ENCODE results near the gene METTL25B. TPM values are rescaled to one million over a fixed set of nuclear protein-coding genes. Genes with fewer than 3 reads are reported as not detected.

Gene METTL25B
- total and polyA plus RNA-seq, 2 of the 4 experiments (the other 2 are of a cell fraction): 2.3 to 10.1 TPM

- no peaks in the 10 kb centered on the region for H3K9me3 ChIP-seq (ENCODE audit: control insufficient read depth, insufficient read depth, low read length)
- ChIA-PET CTCF (interaction anchor here (0.9 to 5.2 kb wide), 3 partner anchors 14 to 168 kb away, joined by 3 to 104 read pairs (median 54); partner anchors contain the start of genes CRABP2, ISG20L2 and METTL25B), POLR2A (ENCODE audit: unreplicated experiment) (no interaction called here)
- no peak overlapping the region for H3K56ac ChIP-seq (ENCODE audit: extremely low read depth, insufficient read depth, low read length)
- no peak overlapping the region for H3K9ac ChIP-seq (ENCODE audit: low read depth, low read length)
- no peak overlapping the region for H2BK120ac ChIP-seq (ENCODE audit: low read depth, low read length)
- BruUV-seq (replicated peaks): no TSS peak
- H2BK20ac ChIP-seq (ENCODE audit: low read depth, low read length): no peak overlapping the region
- no peak overlapping the region for H2AFZ ChIP-seq (replicated peaks; ENCODE audit: low read length, poor library complexity)
- H3K27me3 ChIP-seq (ENCODE audit: control insufficient read depth, insufficient read depth, low read length): peaks cover 3% of the 10 kb centered on the region; the same call in 1 of the 2 replicates
- H2AK5ac ChIP-seq (ENCODE audit: low read depth, low read length): no peak overlapping the region
- dilution Hi-C loops (cut with HindIII; ENCODE audit: low sequenced_read_pairs, unreplicated experiment) (no loop called here), in situ Hi-C loops (cut with MboI; ENCODE audit: low sequenced_read_pairs) (loop anchor here (10.0 kb wide), 1 partner anchor 194 kb away; no protein-coding TSS in a partner anchor), intact Hi-C loops (cut with micrococcal nuclease) (no loop called here)
- no peak overlapping the region for H2AK9ac ChIP-seq (replicated peaks; ENCODE audit: low read depth, low read length, poor library complexity)
- peaks cover 6% of the 10 kb centered on the region; the same call in 1 of the 2 replicates for H3K4me1 ChIP-seq (ENCODE audit: control insufficient read depth, insufficient read depth, low read length)
- H3K18ac ChIP-seq (ENCODE audit: low read depth, low read length): no peak overlapping the region
- no peak overlapping the region for H3K14ac ChIP-seq (replicated peaks; ENCODE audit: low read depth, low read length)
- H4K8ac ChIP-seq (ENCODE audit: low read depth in 2 of 2, low read length in 2 of 2): no peak overlapping the region
- H4K5ac ChIP-seq (ENCODE audit: low read depth, low read length): no peak overlapping the region
- no peak overlapping the region for H2BK5ac ChIP-seq (ENCODE audit: low read depth, low read length, poor library complexity, severe bottlenecking)
- no peak overlapping the region for H4K91ac ChIP-seq (ENCODE audit: insufficient read depth, low read depth, low read length)
- H3K79me1 ChIP-seq (ENCODE audit: low read depth in 1 of 2, low read length in 2 of 2): no peaks in the 10 kb centered on the region
- no peak overlapping the region for H3K4me2 ChIP-seq (ENCODE audit: low read depth, low read length)
- no peak for ATAC-seq (ENCODE audit: low read depth)
- no peak overlapping the region for H3K23ac ChIP-seq (ENCODE audit: low read depth, low read length)
- H3K4me3 ChIP-seq (ENCODE audit: insufficient read depth, low read depth, low read length): no peak overlapping the region
- 80% methylated on average over 1 of the region's 10 CpGs; no CpG with 5 or more reads in 1 of the 2 experiments for WGBS, 2 experiments (ENCODE audit: extremely low coverage in 2 of 2, insufficient read length in 1 of 2)
- H4K20me1 ChIP-seq (ENCODE audit: insufficient read depth, low read length): no peaks in the 10 kb centered on the region
- no peak overlapping the region for H3K4ac ChIP-seq (ENCODE audit: low read depth, low read length)
- TF ChIP-seq FOS (IDR thresholded peaks at IDR 0.05; ENCODE audit: low read depth, low read length) (no peak), CTCF (conservative IDR thresholded peaks at IDR 0.05; ENCODE audit: low read depth, low read length) (no peak), ELK1 (IDR thresholded peaks at IDR 0.05; ENCODE audit: borderline replicate concordance, low read depth, low read length) (no peak), MXI1 (IDR thresholded peaks at IDR 0.05; ENCODE audit: borderline replicate concordance, low read depth, low read length) (no peak), POLR2A (IDR thresholded peaks at IDR 0.05; ENCODE audit: low read depth, low read length) (no peak), NFE2L2 (IDR thresholded peaks at IDR 0.05; ENCODE audit: low read depth, low read length) (no peak), BHLHE40 (IDR thresholded peaks at IDR 0.05; ENCODE audit: low read depth, low read length) (no peak), RAD21 (IDR thresholded peaks at IDR 0.05; ENCODE audit: low read length) (no peak), SMC3 (IDR thresholded peaks at IDR 0.05; ENCODE audit: low read depth, low read length) (no peak), USF2 (IDR thresholded peaks at IDR 0.05; ENCODE audit: low read depth, low read length) (no peak), CHD1 (IDR thresholded peaks at IDR 0.05; ENCODE audit: low read depth, low read length) (no peak), CEBPB (IDR thresholded peaks at IDR 0.05; ENCODE audit: low read depth, low read length) (no peak), RCOR1 (IDR thresholded peaks at IDR 0.05; ENCODE audit: insufficient replicate concordance, low read length) (no peak), MAFK (IDR thresholded peaks at IDR 0.05; ENCODE audit: low read depth, low read length) (no peak), MAZ (IDR thresholded peaks at IDR 0.05; ENCODE audit: borderline replicate concordance, low read depth, low read length) (no peak), RFX5 (IDR thresholded peaks at IDR 0.05; ENCODE audit: low read depth, low read length) (no peak)
- no peak for DNase-seq
- H3K36me3 ChIP-seq (ENCODE audit: control insufficient read depth, insufficient read depth, low read length): no peaks in the 10 kb centered on the region
- H3K9me1 ChIP-seq (ENCODE audit: insufficient read depth, low read length): no peaks in the 10 kb centered on the region
- no peak overlapping the region for H3K27ac ChIP-seq (ENCODE audit: insufficient read depth, low read length)
- no peak overlapping the region for H2BK15ac ChIP-seq (ENCODE audit: low read depth, low read length)
Measured at GRCh38 chr1:156691191-156691590, 37.1 kb upstream of the METTL25B start.

Measured in IMR-90 (cell line).